Common myeloid progenitor, CD34-positive (primary cell): ENCODE measurements around the gene VPS35L.

Experiments
- CTCF ChIA-PET: fragments of 350-600 bp; sonication (Branson Sonifier 250); formaldehyde crosslinking; loops from one replicate; lab custom pipeline; 2021; ENCODE audit warnings: antibody characterized with exemption; lab: Charles Lee
- POLR2A ChIA-PET: fragments of 350-600 bp; sonication (Branson Sonifier 250); formaldehyde crosslinking; loops from one replicate; lab custom pipeline; 2021; ENCODE audit warnings: antibody characterized with exemption; lab: Charles Lee
- DNase-seq, 3 donors: peaks; one replicate each; pipeline versions ENCODE4 v3.0.0 to v3.0.0-alpha.2; 2013
- H3K27ac ChIP-seq, 2 experiments: 1 replicate in 1 of 2; 2 replicates in 1 of 2; pipeline ENCODE4 v1.7.0; 2013; ENCODE audit warnings: inconsistent platforms in 2 of 2, low read length in 2 of 2, mild to moderate bottlenecking in 2 of 2, low read depth in 1 of 2, moderate library complexity in 1 of 2; ENCODE audit not compliant: severe bottlenecking in 2 of 2, insufficient read depth in 1 of 2, poor library complexity in 1 of 2
- H3K27me3 ChIP-seq, 5 experiments: replicated peaks in 2 of 5; 1 replicate in 3 of 5; 2 replicates in 2 of 5; pipeline versions ENCODE4 v1.6.1 to v1.7.0; 2013; ENCODE audit warnings: low read length in 4 of 5, mild to moderate bottlenecking in 2 of 5, moderate library complexity in 2 of 5, inconsistent platforms in 1 of 5; ENCODE audit not compliant: insufficient read depth in 5 of 5, control insufficient read depth in 4 of 5
- H3K36me3 ChIP-seq, 4 experiments: 1 replicate in 2 of 4; 2 replicates in 2 of 4; pipeline versions ENCODE4 v1.6.1 to v1.7.0; 2013; ENCODE audit warnings: low read length in 3 of 4, control low read depth in 1 of 4, mild to moderate bottlenecking in 1 of 4; ENCODE audit not compliant: control insufficient read depth in 4 of 4, insufficient read depth in 4 of 4
- H3K4me1 ChIP-seq, 4 experiments: 1 replicate in 3 of 4; 2 replicates in 1 of 4; pipeline versions ENCODE4 v1.6.1 to v1.7.1; 2013; ENCODE audit warnings: low read length in 3 of 4, mild to moderate bottlenecking in 3 of 4, control low read depth in 1 of 4, inconsistent platforms in 1 of 4, moderate library complexity in 1 of 4; ENCODE audit not compliant: control insufficient read depth in 4 of 4, insufficient read depth in 4 of 4; ENCODE audit errors: control extremely low read depth in 1 of 4
- H3K4me3 ChIP-seq, 7 experiments: 1 replicate in 4 of 7; 2 replicates in 3 of 7; pipeline versions ENCODE4 v1.5.1 to v1.7.0; 2013; ENCODE audit warnings: mild to moderate bottlenecking in 7 of 7, low read length in 6 of 7, moderate library complexity in 6 of 7, inconsistent platforms in 2 of 7, low read depth in 2 of 7, control low read depth in 1 of 7; ENCODE audit not compliant: insufficient read depth in 4 of 7, control insufficient read depth in 1 of 7; ENCODE audit errors: extremely low read depth in 1 of 7
- H3K9me3 ChIP-seq, 5 experiments: 1 replicate in 4 of 5; 2 replicates in 1 of 5; pipeline versions ENCODE4 v1.6.1 to v1.7.1; 2013; ENCODE audit warnings: low read length in 4 of 5, mild to moderate bottlenecking in 2 of 5, inconsistent platforms in 1 of 5, low read depth in 1 of 5, moderate library complexity in 1 of 5; ENCODE audit not compliant: control insufficient read depth in 4 of 5, insufficient read depth in 2 of 5; ENCODE audit errors: control extremely low read depth in 1 of 5
- WGBS: methylation state at CpG from one replicate; pipeline ENCODE4 v1.1.5; 2013; ENCODE audit not compliant: insufficient coverage; 5-methylcytosine and 5-hydroxymethylcytosine counted together

Gene VPS35L

DNA sequence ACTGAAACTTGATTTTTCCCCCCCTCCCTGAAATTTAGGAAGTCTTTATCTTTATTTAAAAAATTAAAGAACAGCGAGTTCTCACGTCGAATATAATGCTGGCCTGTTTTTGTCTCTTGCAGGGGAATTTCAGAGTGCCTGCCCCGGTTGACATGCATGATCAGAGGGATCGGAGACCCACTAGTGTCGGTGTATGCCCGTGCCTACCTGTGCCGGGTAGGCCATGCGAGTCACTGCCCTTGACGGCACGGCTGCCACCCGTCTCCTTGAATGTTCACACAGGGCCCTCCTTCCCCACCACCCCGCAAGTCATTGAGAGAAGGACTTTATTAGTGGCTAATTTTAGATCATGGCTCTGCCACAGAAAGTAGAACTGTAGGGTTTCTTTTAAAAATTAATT lies 54.7 kb downstream of the VPS35L start:
- POLR2A ChIA-PET, result no interaction called here
- Histone ChIP-seq H3K9me3 (peaks cover 0 to 4% (median 0%) of the 10 kb centered on the region in 5 experiments), H3K4me1 (no peaks in the 10 kb centered on the region), H3K27me3 (no peaks in the 10 kb centered on the region), H3K27ac (no peak overlapping the region), H3K36me3 (peaks cover 20 to 58% (median 41%) of the 10 kb centered on the region in 4 experiments), H3K4me3 (no peak overlapping the region)
- no peak for DNase-seq
- CTCF ChIA-PET, result no interaction called here
- 98% methylated on average over 11 of the region's 13 CpGs for WGBS

DNA sequence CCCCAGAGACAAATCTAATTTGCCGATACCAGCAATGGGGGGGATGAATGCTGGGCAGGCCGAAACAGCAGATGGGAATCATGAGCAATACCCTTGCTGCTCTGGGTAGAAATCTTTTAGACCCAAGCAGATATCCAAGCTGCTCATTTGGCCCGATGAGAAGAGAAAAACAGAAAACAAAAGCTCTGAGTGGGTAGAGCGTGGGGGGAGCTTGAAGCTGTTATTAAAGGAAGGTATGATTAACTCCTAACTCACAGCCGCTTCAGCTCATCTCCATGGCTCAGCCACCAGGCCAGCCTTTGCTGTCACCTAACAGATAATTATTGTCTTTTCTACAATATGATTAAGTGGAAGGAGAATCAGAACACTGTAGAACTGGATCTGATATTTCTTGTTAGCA lies 58.3 kb downstream of the VPS35L start:
- no peak overlapping the region for H3K27ac ChIP-seq
- WGBS, result 95% methylated on average over 2 of the region's 5 CpGs
- H3K4me1 ChIP-seq, result no peaks in the 10 kb centered on the region
- no peak for DNase-seq
- H3K27me3 ChIP-seq, result no peaks in the 10 kb centered on the region
- peaks cover 4 to 47% (median 32%) of the 10 kb centered on the region in 4 experiments for H3K36me3 ChIP-seq
- H3K9me3 ChIP-seq, result no peaks in the 10 kb centered on the region
- ChIA-PET POLR2A (no interaction called here), CTCF (interaction anchor here (0.9 to 1.6 kb wide), 2 partner anchors 13 to 19 kb away, joined by 3 to 7 read pairs; no protein-coding TSS in a partner anchor)
- no peak overlapping the region for H3K4me3 ChIP-seq

DNA sequence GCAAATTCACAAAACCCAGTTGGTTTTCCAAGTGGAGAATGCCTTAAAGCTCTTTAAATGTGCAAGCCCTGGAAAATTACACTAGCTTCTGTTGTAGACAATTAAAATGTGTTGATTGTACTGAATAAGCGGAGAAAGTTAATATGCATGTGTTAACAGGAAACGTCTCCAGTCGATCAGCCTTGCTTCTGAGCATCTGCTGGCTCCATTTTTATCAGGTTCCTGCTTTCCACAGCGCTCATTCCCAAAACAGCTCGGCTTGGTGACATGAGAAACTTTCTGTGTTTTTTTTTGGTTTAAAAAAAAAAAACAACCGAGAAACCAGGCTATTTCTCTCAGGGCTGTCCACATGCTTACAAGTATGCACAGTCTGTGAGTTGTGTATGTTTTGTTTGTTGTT lies 60.7 kb downstream of the VPS35L start:
- no peak overlapping the region for H3K4me3 ChIP-seq
- ChIA-PET POLR2A (no interaction called here), CTCF (interaction anchor here (0.6 kb wide), 1 partner anchor 33 kb away, joined by 3 read pairs; no protein-coding TSS in a partner anchor)
- H3K36me3 ChIP-seq, result peaks cover 6 to 39% (median 23%) of the 10 kb centered on the region in 4 experiments
- WGBS, result 92% methylated on average over 4 of the region's 6 CpGs
- H3K9me3 ChIP-seq, result no peaks in the 10 kb centered on the region
- no peaks in the 10 kb centered on the region for H3K27me3 ChIP-seq
- H3K27ac ChIP-seq, result no peak overlapping the region
- DNase-seq, result no peak
- no peaks in the 10 kb centered on the region for H3K4me1 ChIP-seq

DNA sequence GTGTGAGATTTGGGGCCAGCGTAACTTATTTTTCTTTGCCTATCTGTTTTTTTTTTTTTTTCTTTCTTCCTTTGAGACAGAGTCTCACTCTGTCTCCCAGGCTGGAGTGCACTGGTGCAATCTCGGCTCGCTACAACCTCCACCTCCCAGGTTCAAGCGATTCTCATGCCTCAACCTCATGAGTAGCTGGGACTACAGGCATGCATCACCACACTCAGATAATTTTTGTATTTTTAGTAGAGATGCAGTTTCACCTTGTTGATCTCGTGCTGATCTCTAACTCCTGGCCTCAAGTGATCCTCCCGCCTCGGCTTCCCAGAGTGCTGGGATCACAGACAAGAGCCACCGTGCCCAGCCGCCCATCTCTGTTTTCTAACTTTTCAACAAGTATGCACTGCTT lies 63.4 kb downstream of the VPS35L start:
- H3K27me3 ChIP-seq, result no peaks in the 10 kb centered on the region
- H3K4me1 ChIP-seq, result no peaks in the 10 kb centered on the region
- ChIA-PET CTCF (interaction anchor here (1.0 kb wide), 1 partner anchor 105 kb away, joined by 3 read pairs; no protein-coding TSS in a partner anchor), POLR2A (no interaction called here)
- 94% methylated on average over 8 of the region's 9 CpGs for WGBS
- H3K36me3 ChIP-seq, result peaks cover 5 to 29% (median 22%) of the 10 kb centered on the region in 4 experiments
- DNase-seq, result no peak
- H3K4me3 ChIP-seq, result no peak overlapping the region
- no peak overlapping the region for H3K27ac ChIP-seq
- H3K9me3 ChIP-seq, result no peaks in the 10 kb centered on the region

- ChIA-PET POLR2A (no interaction called here), CTCF (no interaction called here)
- 100% methylated on average over 1 of the region's 3 CpGs for WGBS
- no peak for DNase-seq
- H3K9me3 ChIP-seq, result no peaks in the 10 kb centered on the region
- H3K36me3 ChIP-seq, result peaks cover 14 to 34% (median 25%) of the 10 kb centered on the region in 4 experiments
- no peaks in the 10 kb centered on the region for H3K4me1 ChIP-seq
- H3K27ac ChIP-seq, result no peak overlapping the region
- H3K27me3 ChIP-seq, result no peaks in the 10 kb centered on the region
- H3K4me3 ChIP-seq, result no peak overlapping the region
These were observed 65.9 kb downstream of the VPS35L start for GRCh38 chr16:19621445-19621844.

DNA sequence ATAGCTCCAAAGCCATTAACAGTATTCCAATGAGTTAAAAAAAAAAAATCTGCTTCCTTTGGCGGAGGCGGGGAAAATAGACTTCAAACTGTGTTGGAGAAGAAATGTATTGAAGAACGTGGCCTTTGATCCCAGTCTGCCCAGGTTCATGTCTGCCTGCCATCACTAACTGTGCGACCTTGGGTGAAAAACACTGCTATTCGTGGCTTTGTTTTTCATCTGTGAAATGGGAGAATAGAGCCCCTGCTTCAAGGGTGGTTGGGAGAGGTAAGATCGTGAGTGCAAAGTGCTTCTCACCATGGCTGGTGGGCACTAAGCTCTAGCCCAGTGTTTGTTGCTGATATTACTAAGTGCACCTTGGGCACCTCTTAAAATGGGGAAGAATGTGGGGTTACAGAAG lies 69.5 kb downstream of the VPS35L start:
- Histone ChIP-seq H3K4me1 (no peaks in the 10 kb centered on the region), H3K27me3 (no peaks in the 10 kb centered on the region), H3K36me3 (peaks cover 9 to 35% (median 24%) of the 10 kb centered on the region in 4 experiments), H3K9me3 (no peaks in the 10 kb centered on the region), H3K27ac (no peak overlapping the region), H3K4me3 (no peak overlapping the region)
- DNase-seq, result no peak
- WGBS, result 100% methylated on average over 1 of the region's 6 CpGs
- ChIA-PET POLR2A (no interaction called here), CTCF (interaction anchor here (1.3 to 1.6 kb wide), 3 partner anchors 16 to 25 kb away, joined by 3 to 4 read pairs (median 3); no protein-coding TSS in a partner anchor)

- H3K27me3 ChIP-seq, result no peaks in the 10 kb centered on the region
- H3K36me3 ChIP-seq, result peaks cover 17 to 67% (median 41%) of the 10 kb centered on the region in 4 experiments
- DNase-seq, result no peak
- no peaks in the 10 kb centered on the region for H3K4me1 ChIP-seq
- POLR2A ChIA-PET, result no interaction called here
- H3K4me3 ChIP-seq, result no peak overlapping the region
- no peaks in the 10 kb centered on the region for H3K9me3 ChIP-seq
- no peak overlapping the region for H3K27ac ChIP-seq
- CTCF ChIA-PET, result no interaction called here
- WGBS, result 100% methylated on average over 5 of the region's 7 CpGs
These were observed 81.1 kb downstream of the VPS35L start for GRCh38 chr16:19636436-19637267.
